Renal pelvis (tissue), 4 donors: ENCODE measurements around the gene ACBD4. TPM values are rescaled to one million over a fixed set of nuclear protein-coding genes. Genes with fewer than 3 reads are reported as not detected.
A peak's percentile ranks its signal among the peaks of the same experiment; 100 is the strongest.
"Not testable (repeated sequence)": the region's sequence is repeated elsewhere in the genome, so short reads cannot be mapped to it uniquely, and the experiment has no call there.

Source experiments
- DNase-seq: peaks from one replicate; pipeline ENCODE4 v3.0.0-alpha.2; 2013
- polyA plus RNA-seq, 3 donors: library from polyadenylated mRNA; unstranded; fragments of 120-200 nt; gene quantifications; one replicate each; pipeline ENCODE4 v1.2.1, GENCODE V29; 2013; ENCODE audit not compliant: insufficient read length in 3 of 3

The ACBD4 gene
- polyA plus RNA-seq, 3 donors, result 11.1 to 19.4 (median 16.4) TPM

DNA sequence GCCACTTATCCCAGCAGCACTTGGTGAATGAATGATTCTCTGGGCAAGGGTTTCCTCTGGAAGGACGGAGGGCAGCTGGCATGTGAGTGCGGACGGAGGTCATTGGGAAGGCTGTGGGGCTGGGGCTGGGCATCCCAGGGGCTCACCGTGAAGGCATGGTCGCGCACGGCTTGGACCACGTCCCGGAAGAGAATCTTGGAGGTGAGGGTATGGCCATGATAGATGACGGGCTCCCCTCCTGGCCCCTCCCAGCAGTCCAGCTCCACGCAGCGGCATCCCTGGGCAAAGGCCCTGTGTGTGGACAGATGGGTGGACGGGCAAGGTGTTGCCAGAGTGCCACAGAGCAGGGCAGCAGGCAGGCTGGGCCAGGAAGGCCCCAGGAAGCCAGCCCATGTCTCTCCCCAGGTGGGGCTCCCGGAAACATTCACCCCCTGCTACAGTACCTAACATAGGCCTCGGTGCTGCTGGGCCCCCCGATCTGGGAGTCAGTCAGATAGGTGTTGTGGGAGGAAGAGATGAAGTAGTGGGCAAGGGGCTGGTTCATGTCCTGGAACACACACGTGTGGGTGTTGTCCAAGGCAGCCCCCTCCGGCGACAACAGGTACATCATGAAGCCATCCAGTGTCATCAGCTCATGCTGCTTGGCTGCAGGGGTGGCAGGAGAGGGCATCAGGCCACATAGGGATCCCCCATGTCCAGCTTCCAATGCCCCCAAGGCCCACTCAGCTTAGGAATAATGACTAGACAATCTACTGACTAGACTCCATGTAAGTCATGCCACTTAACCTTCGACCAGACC lies 17.4 kb upstream of the ACBD4 start:
- no peak for DNase-seq

DNA sequence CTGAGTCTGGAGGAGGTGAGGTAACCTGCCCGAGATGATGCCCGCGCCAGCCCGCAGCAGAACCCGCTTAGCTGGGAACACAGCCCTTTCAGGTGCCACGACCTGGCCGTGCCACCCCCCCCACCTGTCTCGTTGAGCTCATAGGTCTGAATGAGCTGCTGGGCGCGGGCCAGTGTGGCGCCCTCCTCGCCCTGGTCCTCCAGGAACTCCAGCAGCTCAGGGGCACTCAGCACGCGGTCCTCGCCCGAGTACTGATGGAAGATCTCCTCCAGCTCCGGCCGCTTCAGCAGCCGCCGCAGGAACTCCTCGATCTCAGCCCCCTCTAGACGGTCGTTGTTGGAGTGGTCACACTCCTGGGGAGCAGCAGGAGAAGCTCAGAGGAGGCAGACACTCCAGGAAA lies 16.8 kb upstream of the ACBD4 start:
- DNase-seq, result no peak

DNA sequence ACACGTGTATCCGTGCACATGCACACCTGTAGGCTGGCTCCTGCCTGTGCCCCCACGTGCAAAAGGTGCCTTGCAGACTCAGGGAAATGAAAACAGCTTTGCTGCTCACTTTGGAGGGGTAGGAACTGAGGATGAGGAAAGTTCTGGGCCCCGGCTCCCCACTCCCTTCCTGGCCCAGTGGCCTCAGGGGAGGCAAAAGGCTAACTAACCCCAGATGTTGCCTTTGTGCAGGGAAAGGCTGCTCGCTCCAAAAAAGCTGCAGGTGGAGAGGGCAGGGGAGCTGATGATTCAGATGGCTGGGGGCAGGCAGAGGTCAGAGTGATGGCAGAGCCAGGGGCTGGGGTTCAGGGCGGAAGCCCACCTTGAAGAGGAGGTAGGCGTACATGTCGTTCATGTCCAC lies 15.5 kb upstream of the ACBD4 start:
- no peak for DNase-seq

DNA sequence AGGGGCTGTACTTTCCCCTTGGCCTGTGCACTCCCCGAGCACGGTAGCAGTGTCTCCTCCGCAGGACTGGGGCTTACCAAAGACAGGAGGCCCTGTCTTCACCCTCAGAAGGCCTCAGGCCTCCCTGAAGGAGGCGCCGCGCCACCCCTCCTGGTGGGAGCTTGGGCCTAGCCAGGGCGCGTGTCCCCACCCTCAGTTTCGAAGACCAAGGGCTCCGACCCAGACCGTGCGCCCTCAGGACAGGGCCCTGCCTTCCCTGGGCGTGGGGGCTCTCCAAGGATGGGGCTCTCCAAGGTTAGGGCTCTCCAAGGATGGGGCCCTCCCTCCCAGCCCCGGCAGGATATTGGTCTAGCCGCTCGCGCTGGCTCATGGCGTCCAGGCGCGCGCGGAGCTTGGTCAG lies 14.9 kb upstream of the ACBD4 start:
- no peak for DNase-seq

DNA sequence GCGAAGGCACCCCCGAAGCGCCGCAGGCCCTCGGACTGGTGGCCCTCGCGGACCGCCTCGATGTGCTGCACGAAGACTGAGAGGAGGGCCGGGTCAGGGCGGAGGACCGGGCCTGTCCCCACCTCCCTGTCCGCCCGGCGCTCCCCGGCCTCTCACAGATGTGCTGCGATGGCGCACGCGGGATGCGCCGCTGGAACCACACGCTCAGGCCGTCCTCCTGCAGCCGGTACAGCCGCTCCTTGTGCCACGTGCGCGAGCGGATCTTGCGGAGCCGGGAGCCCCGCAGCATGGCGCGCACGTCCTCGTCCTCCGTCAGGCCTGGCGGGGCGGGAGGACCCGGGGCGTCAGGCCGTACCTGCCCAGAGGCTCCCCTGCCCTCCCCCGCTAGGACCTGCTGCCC lies 14.4 kb upstream of the ACBD4 start:
- no peak for DNase-seq

DNA sequence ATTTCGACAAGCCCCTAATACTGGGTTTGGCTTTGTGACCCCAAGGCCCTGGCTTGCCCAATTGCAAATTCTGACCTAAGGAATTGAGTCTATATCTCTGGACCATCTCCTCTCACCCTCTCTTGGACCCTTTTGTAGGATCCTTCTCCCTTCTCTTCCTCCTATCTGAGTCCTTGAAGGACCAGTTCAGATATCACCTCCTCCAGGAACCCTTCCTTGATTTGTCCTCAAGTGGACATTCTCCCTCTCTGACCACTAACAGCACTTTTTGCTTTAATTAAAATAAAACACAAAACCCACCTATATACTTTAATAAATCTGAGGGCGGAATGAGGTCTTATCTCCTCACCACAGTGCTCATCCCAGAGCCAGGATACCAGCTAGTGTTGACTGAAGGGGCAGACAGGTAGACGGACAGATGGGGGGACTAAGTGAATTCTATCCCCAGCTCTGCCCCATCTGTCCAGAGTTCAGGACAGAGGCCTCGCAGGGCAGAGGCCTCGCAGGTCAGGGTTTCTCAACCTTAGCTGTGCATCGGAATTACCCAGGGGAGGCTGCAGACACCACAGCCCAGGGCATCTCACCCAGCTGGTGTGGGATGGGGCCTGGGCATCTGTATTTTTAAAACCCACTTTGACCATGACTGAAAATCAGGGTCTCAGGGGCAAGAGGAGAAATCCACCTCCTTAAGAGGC lies 12.3 kb upstream of the ACBD4 start:
- DNase-seq, result no peak

DNA sequence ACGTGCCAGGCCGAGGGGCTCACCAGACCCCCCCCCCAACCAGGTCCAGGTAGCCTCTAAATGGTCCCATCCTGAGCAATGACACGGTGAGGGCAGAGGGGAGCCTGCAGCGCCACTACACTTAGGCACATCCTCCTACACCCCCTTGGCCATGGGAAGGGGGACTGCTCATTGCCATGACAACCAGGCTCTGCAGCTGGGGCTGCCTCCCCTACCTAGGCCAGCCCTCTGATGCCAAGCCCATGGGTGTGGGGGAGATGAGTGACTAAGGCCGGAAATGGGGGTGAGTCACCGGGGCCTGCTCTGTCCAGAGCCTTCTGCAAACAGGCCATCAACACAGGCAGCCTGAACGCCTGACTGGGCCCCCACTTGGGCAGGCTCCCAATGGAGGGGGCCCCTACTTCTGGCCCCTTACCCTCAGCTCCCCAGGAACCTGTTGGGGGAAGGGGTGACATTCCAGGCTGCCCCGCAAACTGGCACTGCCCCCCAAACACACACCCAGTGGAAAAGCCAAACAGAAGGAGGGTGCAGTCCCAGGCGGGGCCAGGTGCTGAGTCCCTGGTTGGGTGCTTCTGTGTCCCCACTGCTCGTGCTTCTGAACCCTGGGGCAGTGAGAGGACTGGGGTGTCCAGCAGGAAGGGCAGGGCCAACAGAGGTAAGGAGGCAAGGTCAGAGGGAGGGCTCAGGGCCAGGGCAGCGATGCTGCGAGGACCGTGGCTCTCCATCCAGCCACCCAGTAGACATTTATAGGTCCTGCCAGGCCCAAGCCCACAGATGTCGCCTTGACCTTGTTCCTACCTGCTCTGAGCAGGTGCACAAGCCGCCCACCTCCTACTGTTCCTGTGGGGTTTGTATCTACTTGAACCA lies 11.3 kb upstream of the ACBD4 start:
- no peak for DNase-seq

DNA sequence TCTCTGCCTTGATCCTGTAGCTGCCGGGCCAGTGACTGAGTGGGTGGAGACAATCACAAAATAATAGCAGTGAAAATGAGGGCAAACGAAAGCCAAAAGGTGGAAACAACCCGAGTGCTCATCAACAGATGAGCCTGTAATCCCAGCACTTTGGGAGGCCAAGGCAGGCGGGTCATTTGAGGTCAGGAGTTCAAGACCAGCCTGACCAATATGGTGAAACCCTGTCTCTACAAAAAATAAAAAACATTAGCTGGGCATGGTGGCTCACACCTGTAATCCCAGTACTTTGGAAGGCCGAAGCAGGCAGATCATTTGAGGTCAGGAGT lies 10.7 kb upstream of the ACBD4 start:
- DNase-seq, result not testable (repeated sequence)

DNA sequence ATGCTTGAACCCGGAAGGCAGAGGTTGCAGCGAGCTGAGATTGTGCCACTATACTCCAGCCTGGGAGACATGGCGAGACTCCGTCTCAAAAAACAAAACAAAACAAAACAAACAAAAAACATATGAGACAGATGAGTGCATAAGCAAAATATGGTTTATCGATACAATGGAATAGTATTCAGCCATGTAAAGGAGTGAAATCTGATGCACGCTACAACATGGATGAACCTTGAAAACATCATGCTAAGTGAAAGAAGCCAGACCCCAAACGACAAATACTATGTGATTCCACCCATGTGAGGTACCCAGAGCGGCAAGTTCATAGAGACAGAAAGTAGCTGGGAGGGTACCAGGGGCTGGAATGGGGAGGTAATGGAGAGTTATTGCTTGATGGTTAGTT lies 10.0 kb upstream of the ACBD4 start:
- DNase-seq, result no peak

DNA sequence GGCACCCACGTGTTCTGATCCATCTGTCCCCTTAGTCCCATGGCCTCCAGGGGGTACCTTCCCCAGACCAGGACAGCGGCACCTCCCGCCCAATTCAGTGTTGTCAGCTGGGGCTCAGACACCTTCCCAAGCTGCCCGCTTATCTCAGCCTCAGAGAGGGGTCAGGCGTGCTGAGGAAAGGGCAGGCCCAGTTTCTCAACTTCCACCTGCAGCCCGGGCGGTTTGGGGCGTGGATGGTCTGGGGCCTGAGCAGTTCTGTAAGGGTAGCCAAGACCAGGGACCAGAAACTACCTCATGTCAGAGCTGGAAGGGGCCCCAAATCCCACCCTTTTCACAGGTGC lies 8.3 kb upstream of the ACBD4 start:
- DNase-seq, result no peak

DNA sequence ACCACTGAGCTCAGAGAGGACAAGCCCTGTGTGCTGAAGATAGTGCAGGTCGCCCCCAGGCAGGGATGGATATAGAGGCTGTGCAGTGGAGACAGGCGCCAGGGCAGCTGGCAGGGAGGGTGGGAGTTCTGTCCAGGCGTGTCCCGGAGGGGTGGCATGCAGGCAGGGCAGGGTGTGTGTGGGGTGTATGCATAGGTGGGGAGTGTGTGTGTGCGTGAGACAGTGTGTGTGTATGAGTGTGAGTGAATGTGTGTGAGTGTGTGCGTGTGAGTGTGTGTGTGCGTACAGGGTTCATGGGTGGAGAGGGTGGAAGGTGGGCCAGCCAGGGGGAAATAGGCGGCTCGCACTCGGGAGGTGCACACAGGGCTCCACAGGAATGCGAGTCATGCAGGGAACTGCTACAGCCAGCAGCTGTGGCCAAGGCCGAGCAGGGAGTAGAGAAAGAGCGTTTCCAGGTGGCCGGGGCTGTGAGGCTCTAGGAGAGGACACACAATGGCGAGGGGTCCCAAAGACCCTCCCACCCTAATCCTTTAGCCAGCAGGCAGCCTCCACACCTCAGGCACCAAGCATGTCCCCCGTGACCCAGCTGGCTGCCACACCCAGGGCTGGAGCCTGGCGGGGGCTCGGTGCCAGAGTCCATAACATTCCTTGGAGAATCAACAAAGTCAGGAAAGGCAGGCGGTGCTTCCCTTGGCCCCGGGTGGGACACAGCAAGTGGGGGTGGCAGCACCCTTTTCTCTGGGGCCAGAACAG lies 7.8 kb upstream of the ACBD4 start:
- DNase-seq, result no peak

DNA sequence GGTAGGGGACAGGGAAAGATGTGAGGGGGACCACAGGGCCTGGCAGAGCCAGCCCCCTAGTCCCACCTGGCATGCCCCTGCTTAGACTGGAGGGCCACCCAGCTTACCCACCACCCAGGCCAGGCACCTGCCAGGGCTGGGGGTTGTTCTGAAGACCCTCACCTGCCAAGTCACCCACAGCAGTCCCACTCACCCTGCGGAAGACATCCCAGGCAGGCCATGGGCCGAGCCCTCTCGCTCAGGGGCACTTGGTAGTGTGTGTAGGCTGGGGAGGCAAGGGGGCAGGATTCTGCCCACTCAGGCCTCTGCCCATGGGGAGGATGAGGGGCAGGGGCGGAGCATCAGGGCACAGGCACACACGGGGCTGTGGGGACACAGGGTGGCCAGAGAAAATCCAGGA lies 7.2 kb upstream of the ACBD4 start:
- no peak for DNase-seq

DNA sequence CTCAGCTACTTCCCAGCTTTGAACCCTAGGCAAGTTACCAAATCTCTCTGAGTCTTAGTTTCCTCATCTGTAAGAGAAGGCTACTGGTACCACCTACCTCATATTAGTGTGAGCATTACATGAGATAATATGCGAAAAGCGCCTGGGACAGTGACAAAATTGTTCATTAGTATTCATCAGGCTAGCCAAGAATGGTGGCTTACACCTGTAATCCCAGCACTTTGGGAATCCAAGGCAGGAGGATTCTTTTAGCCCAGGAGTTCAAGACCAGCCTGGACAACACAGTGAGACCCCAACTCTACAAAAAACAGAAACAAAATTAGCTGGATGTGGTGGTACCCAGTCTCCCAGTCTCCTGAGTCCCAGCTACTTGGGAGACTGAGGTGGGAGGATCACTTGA lies 6.5 kb upstream of the ACBD4 start:
- no peak for DNase-seq

DNA sequence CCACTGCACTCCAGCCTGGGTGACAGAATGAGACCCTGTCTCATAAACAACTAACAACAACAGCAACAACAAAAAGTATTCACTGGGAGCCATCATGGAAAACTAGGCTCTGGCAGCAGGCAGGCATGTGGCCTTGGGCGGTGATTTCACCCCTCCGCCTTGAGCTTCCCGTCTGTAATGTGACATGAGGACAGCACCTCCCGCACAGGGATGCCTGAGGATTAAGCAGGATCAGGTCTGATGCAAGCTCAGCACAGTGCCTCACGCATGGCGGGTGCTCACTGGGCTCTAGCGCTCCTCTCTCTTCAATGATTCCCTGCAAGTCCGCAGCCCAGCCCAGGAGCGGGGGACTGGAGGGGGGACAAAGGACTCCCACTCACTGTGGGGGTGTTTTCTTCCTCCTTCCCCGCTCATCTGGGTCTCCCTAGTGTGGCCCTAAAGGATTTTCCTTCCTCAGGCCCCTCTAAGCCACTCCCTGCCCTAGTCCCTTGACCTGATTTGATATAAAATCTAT lies 6.0 kb upstream of the ACBD4 start:
- peak; percentile 57 for DNase-seq

DNA sequence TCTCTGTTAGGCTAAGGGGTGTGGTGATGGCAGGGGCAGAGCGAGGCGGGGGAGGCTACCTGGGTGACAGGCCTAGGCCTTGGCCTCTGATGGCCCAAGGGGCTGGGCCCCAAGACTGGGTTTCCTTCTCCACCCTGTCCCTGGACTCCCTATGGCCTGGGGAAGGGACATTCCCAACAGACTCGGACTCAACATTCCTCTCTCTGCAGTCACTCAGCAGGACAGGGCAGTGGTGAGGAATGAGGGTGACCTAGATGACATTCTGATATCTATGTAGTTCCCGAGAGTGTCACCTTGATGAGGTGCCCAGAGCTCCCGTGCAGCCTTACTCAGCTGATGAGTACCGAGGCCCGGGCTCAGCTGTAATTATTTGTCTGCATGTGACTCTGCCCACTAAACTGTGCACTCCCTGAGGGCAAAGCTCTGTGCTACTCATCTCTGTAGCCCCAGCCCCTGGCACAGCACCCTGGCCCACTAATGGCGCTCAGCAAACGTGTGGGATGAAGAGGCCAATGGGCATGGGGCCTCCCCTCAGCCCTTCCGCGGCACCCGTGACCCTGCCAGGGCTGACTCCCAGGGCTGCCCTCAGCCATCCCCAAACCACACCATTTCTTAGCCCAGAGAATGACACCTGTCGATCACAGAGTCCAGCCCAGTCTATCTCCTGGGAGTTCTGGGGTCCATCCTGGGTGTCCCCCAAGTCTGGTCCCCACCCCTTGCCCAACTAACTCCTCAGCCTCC lies 5.4 kb upstream of the ACBD4 start:
- no peak for DNase-seq

DNA sequence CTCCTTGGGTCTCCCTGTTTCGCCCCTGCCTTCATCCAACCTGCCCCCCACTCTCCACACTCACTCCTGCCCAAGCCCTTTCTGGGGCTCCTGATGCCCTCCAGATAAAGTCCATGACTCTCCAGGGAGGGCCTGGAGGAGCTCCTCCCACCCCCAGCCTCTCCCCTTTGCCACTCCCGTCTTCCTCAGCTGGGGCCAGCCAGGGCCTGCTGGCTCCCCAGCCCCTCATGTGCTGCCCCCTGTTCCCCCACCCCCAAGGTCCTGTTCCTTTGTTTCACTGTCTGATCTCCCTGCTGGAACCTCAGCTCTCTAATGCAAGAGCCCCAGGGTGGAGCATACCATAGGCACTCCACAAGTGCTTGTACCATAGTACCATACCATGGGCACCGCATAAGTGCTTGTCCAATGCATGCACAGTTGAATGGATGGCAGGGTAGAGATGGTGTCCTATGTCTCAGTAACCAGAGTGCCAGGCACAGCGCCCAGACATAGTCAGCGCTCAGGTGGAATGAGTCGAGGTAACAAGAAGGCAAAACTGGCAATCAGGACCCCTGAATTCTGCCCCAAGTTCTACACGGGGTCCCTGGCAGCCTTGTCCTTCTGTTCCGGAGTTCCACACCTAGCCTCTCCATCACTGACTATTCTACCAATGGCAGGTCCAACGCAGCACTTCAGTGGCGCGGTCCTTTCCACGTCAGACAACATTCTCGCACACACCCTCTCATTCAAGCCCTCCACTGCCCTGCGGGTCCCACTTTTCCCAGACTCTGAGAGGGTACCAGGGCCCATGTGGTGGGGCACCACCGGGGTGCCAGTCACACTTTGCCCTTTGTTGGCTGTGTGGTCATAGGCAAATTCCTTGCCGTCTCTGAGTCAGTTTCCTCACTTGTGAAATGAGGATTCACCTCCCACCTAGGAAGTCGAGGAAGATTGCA lies 4.5 kb upstream of the ACBD4 start:
- no peak for DNase-seq

DNA sequence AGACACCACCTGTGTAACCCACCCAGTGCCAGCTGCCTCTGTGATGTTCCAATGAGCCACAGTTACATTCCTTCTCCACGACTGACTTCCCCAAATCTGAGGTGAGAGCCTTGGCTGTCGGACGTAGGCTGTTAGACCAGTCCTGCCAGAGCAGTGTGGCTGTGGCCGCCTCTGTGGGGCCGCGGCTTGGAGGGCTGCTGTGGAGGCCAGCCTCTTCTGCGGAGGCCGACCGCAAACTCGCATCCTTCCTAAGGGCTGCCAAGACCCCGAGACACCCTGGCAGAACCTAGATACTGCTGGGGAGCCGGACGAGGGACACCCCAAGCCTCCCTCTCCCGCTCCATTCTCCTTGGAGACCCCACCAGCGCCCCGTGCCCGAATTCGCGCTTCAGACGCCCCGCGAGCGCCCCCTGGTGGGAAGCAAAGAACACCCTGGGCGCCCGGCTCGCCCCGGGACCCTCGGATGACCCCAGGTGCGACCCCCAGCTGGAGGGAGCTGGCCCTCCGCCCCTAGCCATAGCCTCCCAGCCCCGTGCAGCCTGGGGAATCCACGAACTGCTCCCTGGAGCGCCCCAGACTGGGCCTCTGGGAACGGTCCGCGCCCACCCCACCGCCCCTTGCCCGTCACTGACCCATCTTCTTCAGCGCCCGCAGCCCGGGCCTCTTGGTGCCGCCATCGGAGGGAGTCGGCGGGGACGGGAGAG lies 3.7 kb upstream of the ACBD4 start:
- no peak for DNase-seq

DNA sequence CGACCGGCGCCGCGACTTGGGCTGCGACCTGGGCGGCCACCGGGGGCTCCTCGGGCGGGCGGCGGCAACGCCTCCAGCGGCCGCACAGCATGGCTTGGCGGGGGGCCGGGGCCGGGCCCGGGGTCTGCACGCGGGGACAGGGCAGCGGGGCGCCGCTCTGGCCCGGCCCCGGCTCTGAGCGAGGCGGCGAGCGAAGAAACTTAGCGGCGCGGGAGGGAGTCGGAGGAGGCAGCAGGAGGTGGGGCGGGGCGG lies 3.2 kb upstream of the ACBD4 start, which contains the start of gene PLCD3:
Gene PLCD3, minus strand, starts transcription at position 196 of the 252 bp plus-strand sequence. Its CDS starts 105 bp downstream, at position 91.
- no peak for DNase-seq
